HG03103 (cell line): ENCODE results near the gene SEMA4C.

Experiments used
- ATAC-seq: cut with Tn5 transposase; IDR thresholded peaks from one replicate; pipeline ENCODE4 v1.9.1; 2021; ENCODE audit warnings: low read depth; ENCODE audit not compliant: unreplicated experiment

Gene SEMA4C

DNA sequence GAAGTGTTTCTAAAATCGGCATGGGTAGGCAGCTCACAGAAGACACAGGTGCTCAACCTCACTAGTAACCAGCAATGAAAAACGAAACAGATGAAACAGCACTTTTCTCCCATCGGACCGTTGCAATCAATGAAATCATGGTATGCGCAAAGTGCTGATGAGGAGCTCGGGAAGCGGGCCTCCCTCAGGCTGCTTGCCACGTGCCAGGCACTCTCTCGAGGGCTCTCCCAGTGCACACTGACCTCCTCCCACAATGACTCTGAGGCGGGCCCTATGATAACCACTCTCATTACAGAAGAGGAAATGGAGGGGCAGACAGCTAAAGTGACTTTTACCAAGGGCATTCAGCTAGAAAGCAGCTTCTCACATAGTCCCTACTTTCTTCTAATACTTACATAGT is 22.3 kb downstream of the SEMA4C start:
- no peak for ATAC-seq

DNA sequence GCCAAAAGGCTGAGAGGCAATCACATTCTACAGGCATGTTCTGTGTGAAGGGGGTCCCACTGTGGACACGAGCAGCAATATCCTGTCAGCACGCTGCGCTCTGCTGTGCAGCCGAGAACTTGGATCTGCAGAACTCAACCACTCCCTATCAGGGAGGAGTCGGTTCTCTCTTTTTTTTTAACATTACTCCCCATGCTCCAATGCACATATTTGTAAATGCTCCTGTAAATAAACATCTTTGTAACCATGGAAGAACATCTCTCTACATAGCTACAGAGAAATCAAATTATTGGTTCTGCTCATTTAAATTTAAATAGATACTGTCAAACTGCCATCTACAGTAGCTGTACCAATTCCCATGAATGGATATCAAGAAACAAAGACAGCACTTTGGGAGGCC is 23.1 kb downstream of the SEMA4C start:
- ATAC-seq, result no peak

DNA sequence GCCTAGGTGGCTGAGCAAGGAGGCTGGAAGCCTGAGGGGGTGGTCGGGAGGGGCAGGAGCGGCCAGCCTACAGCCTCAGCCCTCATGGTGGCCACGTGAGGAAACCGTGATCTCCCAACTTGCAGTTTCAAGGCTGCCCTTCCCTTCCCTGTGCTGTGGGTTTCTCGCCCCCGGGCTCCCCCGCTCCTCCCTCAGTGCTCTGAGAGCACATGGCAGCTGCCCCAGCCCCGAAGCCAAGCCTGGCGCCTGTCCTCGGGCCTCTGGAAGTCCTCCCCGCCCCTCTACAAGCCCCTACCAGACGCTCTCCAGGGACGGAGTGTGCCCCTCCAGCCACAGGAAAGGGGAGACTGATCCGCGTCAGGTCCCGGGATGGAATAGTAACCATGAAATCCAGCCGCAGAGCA is 25.5 kb downstream of the SEMA4C start:
- no peak for ATAC-seq

DNA sequence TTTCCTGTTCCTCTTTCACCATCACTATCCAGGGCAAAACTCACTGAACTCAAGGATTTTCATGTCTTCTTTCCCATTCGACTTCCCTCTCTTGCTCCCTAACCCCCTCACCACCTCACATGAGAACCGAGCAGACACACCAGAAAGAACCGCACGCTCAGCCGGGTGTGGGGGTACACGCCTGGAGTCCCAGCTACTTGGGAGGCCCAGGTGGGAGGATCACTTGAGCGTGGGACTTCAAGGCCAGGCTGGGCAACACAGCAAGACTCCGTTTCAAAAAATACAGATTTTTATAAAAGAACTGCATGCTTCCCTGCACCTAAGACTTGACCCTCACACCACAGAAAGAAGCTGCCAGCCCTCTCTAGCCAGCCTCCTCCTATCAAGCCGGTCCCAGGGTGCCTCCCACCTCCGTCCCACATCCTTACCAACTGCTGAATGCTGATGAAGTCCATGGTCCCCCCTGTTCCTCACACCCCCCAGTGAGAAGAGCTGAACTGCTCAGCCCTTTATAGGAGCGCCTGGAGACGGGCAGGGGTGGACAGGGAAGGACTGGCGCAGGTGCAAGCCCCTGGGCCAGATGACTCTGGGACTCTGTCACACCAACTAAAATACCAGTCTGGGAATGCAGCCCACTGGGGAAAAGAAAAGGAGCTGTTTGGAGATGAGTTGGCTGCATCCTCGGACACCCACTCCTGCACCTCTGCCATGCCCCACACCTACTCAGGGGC is 26.2 kb downstream of the SEMA4C start, which contains the start of gene ANKRD23:
ANKRD23 (minus strand) TSS at position 484 of the 731 bp plus-strand sequence; CDS start at position 455, 29 bp downstream.
- no peak for ATAC-seq

DNA sequence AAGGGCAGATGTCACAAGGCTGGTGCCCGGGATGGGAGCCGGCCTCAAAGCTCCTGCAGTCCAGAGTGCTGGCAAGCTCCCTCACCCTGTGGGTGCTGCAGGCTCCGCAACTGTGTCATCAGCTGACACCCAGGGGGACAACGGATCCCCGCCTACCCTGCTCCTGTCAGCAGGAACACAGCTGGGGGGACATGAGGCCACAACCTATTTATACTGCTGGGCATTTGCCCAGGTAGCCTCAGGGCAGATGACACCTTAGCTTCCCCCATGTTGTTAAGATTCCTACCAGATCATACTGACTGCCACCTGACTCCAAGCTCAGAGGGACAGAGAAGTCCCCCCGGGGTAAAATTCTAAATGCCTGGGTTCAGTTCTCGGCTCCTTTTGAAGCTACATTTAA is 27.3 kb downstream of the SEMA4C start:
- ATAC-seq, result no peak

DNA sequence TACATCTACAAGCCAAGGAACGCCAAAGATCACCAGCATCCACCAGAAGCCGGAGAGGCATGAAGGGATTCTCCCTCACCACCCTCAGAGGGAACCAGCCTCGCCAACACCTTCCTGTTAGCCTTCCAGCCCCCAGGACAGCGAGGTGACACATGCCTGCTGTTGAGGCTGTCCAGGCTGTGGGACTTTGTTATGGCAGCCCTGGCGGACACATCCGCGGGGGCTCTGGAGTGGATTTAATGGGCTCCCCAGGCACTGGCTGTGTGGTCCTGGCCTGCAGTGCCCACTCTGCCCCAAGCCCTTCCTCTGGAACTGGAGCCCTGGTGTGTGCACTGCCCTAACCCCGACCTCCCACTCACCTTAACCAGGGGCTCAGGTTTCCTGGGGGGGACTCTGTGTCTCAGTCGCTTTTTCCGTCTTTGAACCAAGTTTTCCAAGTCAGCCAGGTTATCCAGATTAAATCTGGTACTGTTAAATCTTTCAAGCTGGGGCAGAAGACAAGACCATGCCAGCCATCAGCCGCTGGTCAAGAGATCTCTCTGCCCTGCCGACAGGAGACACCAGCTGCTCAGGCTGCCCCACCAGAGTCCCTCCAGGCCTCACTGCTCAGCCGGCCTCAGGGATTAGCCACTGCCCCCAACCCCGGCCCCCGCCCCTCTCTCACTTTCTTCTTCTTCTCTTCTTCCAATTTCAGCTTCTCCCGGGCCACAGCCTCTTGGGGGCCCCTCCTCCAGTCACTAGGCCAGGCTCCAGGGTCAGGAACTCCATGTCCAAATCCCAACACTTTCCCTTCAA is 28.0 kb downstream of the SEMA4C start:
- no peak for ATAC-seq

DNA sequence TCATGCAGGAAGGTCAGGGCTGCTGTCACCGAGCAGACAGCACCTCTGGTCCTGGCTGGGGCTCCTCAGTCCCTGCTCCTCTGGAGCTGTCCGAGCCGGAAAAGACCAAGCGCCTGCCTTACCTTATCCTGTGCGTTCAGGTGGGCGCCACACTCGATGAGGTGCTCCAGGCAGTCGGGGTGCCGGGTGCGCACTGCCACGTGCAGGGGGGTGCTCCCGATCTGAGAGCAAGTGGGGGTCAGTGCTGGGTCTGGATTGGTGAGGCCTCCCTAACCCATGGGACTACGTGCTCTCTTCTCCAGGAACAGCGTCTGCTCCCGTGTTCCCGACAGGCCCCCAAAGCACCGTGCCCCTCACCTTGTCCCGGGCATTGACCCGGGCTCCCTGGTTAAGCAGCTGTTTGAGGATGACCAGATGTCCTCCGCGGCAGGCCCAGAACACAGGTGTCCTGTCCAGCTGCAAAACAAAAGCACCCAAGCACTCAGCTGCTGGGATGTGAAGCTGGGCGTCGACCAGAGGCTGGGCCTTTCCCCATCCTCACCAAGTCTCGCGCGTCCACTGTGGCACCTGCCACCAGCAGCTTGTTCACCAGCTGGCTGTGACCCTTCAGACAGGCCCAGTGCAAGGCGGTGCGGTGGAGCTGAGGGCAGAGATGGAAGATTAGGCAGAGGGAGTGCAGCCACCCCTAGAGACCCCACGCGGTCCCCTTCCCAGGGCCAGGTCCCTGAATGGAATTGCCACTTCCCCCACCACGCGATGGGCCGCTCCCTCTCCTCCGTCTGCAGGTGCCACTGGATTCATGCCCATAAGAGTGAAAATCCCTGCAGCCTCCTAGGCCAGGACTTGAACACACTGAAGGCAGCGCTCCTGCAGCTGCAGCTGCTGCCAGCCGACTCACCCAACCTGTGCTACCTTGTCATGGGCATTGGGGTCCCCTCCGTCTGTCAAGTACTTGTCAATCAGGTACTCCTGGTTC is 29.7 kb downstream of the SEMA4C start:
- ATAC-seq, result no peak

DNA sequence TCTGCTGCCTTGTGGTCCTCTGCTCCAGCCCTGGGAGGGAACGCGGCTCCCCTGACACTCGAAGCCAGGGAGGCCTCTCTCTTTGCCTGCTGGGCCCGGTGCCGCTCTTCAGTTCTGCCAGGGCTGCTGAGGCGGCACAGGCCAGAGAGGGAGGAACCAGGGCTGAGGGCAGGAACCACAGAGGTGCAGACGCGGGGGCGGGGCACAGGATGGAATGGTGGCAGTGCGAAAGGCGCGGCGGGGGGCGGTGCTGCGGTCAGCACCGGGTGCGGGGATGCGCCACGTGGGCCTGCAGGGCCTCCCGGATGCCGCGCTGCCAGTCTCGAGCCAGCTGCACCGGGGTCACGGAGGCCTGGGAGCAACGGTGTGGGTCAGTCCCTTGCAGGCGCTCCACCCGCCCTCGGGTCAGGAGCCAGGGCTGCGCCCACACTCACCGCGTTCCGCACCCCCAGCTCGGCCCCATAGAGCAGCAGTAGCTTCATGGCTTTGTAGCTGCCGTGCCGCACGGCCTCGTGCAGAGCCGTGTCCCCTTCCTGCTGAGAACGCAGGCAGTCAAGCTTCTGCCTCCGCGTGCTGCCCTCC is 30.5 kb downstream of the SEMA4C start:
- no peak for ATAC-seq

DNA sequence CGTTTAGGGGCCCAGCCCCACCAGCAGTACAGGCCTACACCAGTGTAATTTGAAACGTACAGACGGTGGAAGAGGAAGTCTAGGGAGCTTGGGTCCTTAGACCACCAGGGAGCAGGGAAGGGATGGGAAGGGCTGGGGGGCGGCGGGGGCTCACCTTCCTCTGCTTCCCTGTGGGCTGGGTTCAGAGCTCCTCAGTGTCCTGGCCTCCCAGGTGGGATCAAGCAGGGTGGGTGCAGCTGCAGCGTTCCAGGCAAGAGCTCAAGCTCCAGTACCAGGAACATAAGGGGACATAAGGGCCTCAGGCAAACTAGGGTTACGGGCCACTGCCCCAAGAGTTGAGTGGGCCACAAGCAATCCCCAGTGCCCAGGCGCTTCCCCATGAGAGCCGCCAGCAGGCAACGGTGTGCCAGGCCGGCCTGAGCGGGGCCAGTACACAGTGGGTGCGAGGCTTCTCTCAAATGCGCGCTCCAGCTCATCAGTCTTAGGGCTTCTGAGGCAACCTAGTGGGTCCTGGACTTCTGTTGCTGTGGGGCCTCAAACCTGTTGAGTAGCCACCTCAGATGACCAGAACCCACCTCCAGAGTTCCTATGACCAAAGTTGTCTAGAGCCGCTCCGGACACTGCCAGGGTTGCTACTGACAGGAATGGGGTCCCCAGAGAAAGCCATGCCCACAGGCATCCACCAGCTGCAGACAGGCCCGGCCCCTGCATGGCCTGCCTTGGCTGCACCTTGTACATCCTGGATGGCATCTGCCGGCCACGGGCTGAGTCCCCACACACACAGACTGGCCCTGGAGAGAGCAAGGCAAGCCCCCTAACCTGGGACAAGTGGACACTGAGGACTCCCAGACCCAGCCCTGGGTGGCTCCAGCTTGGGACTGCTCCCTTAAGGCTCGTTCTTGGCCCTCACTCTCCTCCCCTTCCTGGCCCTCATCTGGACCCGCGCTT is 31.3 kb downstream of the SEMA4C start:
- no peak for ATAC-seq

DNA sequence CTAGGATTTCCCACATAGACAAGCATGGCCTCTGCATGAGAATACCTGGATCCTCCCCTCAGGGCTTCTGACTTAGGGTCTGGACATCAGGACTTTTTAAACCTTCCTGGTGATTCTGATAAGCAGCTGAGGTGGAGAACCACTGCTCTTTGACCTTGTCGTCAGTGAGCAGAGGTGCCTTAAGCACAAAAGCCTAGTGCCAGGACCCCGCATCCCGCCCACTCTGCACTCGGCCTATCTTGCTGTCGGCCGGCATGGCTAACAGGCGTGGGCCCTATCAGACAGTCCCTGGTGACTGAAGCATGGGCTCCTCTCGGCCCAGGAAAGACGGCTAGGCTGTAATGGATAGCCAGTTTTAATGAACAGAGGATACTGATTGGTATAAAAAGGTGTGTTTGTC is 32.3 kb downstream of the SEMA4C start:
- ATAC-seq, result no peak

DNA sequence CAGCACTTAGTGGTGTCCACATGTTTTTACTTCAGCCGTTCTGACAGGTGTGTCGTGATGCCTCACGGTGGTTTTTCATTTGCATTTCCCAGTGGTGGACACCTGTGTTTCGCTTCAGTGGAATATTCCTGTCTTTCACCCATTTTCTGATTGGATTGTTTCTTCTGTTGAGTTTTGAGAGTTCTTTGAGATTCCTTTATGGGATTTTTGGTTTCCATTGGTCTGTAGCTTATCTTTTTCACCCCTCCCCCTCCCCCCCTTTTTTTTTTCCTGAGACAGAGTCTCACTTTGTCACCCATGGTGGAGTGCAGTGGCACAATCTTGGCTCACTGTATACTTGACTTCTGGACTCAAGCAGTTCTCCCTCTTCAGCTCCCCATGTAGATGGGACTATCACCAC is 34.0 kb downstream of the SEMA4C start:
- ATAC-seq, result no peak

DNA sequence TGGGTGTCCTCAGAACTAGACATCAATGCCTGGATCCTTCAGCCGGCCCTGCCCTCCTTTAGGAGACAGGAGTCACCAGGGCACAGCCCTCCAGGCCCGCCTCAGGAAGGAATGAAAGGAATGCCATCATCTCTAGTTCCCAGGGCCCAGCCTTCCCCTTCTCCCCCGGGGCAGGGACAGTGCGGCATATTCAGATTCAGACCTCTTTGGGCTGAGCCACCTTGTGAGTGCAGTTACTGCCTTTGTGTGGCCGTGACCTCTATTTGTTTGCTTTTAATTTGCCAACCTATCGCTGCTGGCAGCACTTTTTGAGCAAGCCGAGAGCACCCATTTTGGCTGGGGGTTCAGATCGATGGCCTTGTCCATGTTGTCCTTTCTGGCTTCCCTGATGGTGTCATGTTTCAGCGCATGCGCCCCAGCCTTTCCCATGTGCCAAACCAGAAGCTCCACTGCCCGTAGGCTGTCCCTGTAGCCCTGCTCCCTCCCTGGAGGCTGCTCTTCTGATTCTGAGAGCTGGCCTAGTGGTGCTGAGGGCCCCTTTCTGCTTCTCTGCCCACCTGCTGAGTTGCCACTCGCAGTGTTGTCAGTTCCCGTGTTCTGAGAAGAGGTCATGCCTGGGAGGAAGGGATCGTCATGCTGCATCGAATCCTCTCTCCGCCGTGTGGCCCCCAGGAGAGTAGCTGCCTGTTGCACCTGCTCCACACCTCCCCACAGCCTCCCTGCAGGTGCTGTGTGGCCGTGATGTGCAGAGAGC is 36.9 kb downstream of the SEMA4C start:
- ATAC-seq, result no peak

DNA sequence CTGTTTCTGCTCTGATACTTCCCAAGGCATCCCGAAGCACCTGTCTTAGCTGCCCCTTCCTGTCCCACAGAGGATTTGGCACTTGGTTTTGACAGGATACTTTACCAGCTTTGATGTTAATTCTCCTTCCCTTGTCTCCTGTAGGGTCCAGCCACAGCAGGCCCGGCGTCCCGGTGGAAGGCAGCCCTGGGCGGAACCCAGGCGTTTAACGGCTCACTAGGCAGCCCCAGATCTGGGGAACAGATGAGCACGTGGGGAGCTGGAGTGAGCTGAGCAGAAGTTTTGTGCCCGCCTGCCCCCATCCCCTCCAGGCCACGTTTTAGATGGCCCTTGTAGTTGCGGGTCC is 37.5 kb downstream of the SEMA4C start:
- ATAC-seq, result no peak

DNA sequence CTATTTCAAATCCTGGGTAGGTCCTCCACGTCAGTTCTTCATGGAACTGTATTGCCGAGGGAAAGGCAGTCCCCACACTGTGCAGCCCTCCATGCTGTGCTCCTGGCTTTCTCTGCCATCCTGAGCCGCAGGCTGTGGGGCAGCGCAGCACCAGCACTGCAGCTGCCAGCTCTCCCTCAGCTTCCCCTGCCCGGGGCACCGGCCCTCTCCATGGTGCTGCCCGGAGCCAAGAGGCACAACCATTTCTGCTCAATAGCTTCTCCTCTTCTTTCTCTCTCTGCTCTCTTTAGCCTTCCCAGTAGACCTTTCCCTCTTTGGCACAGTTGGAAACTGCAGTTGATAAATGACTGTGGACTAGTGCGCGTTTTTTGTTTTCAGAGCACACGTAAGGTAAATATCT is 38.2 kb downstream of the SEMA4C start:
- ATAC-seq, result no peak

DNA sequence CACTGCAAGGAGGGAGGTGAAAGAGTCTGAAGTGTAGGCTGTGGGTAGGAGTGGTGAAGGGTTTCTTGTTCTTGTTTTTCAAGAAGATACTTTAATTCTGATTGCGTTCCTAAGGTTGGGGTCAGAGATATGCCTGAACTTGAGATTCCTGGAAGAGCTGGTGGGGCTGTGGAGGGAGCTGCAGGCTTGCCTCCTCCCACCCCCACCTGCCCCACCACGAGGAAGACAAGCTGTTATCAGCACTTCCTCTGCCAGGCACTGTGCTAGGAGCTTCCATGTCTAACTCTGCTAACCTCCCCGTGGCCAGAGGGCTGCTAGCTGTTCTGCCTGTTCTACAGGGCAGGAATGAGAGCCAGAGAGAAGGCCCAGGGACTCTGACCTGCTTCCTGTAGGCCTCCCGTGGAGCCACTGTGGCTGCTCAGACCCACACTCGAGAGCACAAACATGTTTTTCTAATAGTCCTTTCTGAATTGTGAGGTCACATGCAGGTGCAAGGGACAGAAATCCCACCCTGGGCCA is 39.8 kb downstream of the SEMA4C start:
- no peak for ATAC-seq

DNA sequence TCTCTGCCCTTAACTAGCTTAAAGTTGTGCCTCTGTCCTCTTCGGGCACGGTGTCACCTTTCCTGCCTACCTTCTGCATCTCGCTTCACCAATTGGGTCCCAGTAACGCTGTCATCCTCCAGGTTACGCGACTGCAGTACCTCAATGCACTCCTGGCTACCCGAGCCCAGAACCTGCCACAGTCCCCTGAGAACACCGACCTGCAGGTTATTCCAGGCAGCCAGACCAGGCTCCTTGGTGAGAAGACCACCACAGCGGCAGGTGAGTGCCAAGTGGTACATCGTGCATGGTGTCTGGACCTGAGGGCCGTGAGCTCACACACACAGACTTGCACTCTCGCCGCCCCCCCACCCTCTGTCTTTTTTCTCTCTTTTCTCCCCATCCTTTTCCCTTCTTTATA is 41.0 kb downstream of the SEMA4C start:
- ATAC-seq, result no peak

DNA sequence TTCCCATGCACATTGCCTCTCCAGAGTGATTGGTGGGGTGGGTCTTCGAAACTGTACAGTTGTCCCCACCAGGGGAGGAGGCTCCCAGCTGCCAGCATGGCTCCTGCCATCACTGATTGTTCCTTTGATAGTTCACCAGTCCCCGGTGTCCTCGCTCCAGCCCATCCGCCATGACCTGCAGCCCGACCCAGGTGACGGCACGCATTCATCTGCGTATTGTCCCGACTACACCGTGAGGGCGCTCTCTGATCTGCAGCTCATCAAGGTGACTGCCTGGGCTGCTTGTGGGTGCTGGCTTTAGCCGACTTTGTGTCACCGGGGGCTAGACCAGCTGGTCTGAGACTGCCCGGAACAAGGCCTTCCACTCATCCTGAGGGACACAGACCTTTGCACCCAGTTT is 41.4 kb downstream of the SEMA4C start:
- no peak for ATAC-seq

DNA sequence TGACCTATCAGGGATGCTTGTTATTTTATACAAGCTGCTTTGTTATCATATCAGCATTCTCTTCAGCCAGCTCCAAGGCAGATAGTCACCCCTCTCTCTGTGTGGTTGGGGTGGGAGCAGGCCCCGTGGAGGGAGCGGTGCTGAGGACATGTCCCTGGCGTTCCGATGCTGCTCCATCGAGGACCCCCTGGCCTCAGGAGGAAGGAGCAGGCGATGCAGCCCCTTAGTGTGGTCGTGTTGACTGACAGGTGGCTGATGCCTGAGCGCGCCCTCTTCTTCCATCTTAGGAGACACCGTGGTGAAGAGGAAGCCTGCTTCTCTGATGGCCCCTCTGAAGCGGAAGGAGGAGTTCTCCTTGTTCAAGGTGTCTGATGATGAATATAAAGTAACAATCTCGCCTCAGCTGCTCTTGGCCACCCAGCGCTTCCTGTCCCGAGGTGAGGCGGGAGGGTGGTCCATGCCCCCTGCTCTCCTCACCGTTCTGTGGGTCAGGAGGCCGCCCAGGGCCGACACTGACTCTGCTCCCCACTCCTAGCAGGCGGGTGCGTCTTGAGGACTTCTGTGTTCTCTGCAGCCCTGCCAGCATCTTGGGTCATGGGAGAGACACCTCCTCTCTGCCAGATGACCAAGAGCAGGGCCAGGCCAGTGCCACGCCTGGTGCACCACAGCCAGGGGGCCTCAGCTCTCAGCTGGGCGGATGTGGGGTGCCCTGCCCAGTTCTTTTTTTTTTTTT is 43.2 kb downstream of the SEMA4C start:
- ATAC-seq, result no peak
